OCI-LY7 (cell line): ENCODE data around the gene BCAR3. TPM values are rescaled to one million over a fixed set of nuclear protein-coding genes. Genes with fewer than 3 reads are reported as not detected.
"Not testable (repeated sequence)": the region's sequence is repeated elsewhere in the genome, so short reads cannot be mapped to it uniquely, and the experiment has no call there.

Experiments
- BruUV-seq: library from RNA; stranded (reverse); fragments of 400-500 nt; replicated peaks from 2 replicates; lab custom pipeline; 2021; lab: Mats Ljungman, UMichigan
- CTCF ChIA-PET: fragments of 300-600 bp; sonication (Branson Sonifier 250); formaldehyde crosslinking; loops from one replicate; lab custom pipeline; 2022; ENCODE audit warnings: antibody characterized with exemption; ENCODE audit not compliant: unreplicated experiment; lab: Charles Lee
- POLR2A ChIA-PET: fragments of 300-600 bp; sonication (Branson Sonifier 250); formaldehyde crosslinking; loops from one replicate; lab custom pipeline; 2022; ENCODE audit warnings: antibody characterized with exemption; lab: Charles Lee
- DNase-seq: peaks from one replicate; pipeline ENCODE4 v3.0.0-alpha.2; 2015; ENCODE audit warnings: low spot score
- H2AFZ ChIP-seq: fragments of 200-600 bp; sonication (generic), shearing (Covaris generic); 2 replicates; pipeline ENCODE4 v1.6.1; 2014; ENCODE audit warnings: mild to moderate bottlenecking, antibody characterized with exemption, low read length, moderate library complexity
- H3K27ac ChIP-seq: fragments of 200-600 bp; sonication (generic); 2 replicates; pipeline ENCODE4 v1.5.1; 2014; ENCODE audit warnings: mixed run types, low read depth, mild to moderate bottlenecking, moderate library complexity, low read length, inconsistent platforms; ENCODE audit not compliant: poor library complexity, severe bottlenecking
- H3K36me3 ChIP-seq: fragments of 200-600 bp; sonication (generic); 2 replicates; pipeline ENCODE4 v1.6.1; 2014; ENCODE audit warnings: mild to moderate bottlenecking, antibody characterized with exemption, low read length, moderate library complexity, mixed read lengths; ENCODE audit not compliant: insufficient read depth
- H3K4me1 ChIP-seq: fragments of 200-600 bp; sonication (generic); 2 replicates; pipeline ENCODE4 v1.5.1; 2014; ENCODE audit warnings: mild to moderate bottlenecking, low read length; ENCODE audit not compliant: insufficient read depth, poor library complexity, severe bottlenecking
- H3K4me2 ChIP-seq: fragments of 200-600 bp; sonication (generic); 2 replicates; pipeline ENCODE4 v1.6.1; 2014; ENCODE audit warnings: mild to moderate bottlenecking, low read length
- H3K4me3 ChIP-seq: fragments of 200-600 bp; sonication (generic); 2 replicates; pipeline ENCODE4 v1.5.1; 2014; ENCODE audit warnings: mild to moderate bottlenecking, low read depth, low read length; ENCODE audit not compliant: poor library complexity, severe bottlenecking
- H3K79me2 ChIP-seq: fragments of 200-600 bp; sonication (generic); 2 replicates; pipeline ENCODE4 v1.6.1; 2016; ENCODE audit warnings: low read depth, mild to moderate bottlenecking, low read length, moderate library complexity, mixed read lengths; ENCODE audit not compliant: insufficient read depth
- H3K9me2 ChIP-seq: fragments of 200-600 bp; sonication (generic); 2 replicates; pipeline ENCODE4 v1.6.1; 2016; ENCODE audit warnings: mild to moderate bottlenecking, low read length, mixed read lengths; ENCODE audit not compliant: insufficient read depth
- H3K9me3 ChIP-seq: fragments of 200-600 bp; sonication (generic); 2 replicates; pipeline ENCODE4 v1.6.1; 2014; ENCODE audit warnings: mild to moderate bottlenecking, mixed run types, low read length, mixed read lengths
- H4K20me1 ChIP-seq: fragments of 200-600 bp; sonication (generic); 2 replicates; pipeline ENCODE4 v1.6.1; 2014; ENCODE audit warnings: mild to moderate bottlenecking, antibody characterized with exemption, low read length, moderate library complexity, mixed read lengths; ENCODE audit not compliant: insufficient read depth
- CTCF ChIP-seq: fragments of 200-600 bp; sonication (generic); conservative IDR thresholded peaks from 2 replicates; pipeline ENCODE4 v1.5.1; 2014; ENCODE audit warnings: mild to moderate bottlenecking, antibody characterized with exemption, low read length, moderate library complexity, mixed read lengths
- EZH2phosphoT487 ChIP-seq: fragments of 200-600 bp; sonication (generic); IDR thresholded peaks from 2 replicates; pipeline ENCODE4 v1.6.1; 2018; ENCODE audit warnings: low read depth, borderline replicate concordance, mild to moderate bottlenecking, mixed run types, antibody characterized with exemption, low read length, moderate library complexity, mixed read lengths
- intact Hi-C: fragments of 100-400 bp; cut with micrococcal nuclease; formaldehyde crosslinking; loops from one replicate; pipeline ENCODE4 v1.10.0; 2022; ENCODE audit not compliant: unreplicated experiment
- total RNA-seq, 2 experiments: library from RNA; depleted of rRNA in 1 of 2; stranded (reverse); fragments of >200 nt in 1 of 2; shearing (Covaris generic) in 1 of 2; gene quantifications; 2 replicates each; pipeline ENCODE4 v1.2.3, GENCODE V29; 2014 to 2022

Gene BCAR3
- total RNA-seq, 2 experiments from 2014 or later: 16.3 to 24.2 TPM

- intact Hi-C loops: loop anchor here (5.0 kb wide), 1 partner anchor 254 kb away; no protein-coding TSS in a partner anchor
- Histone ChIP-seq H3K9me2 (no peaks in the 10 kb centered on the region), H3K79me2 (no peaks in the 10 kb centered on the region), H3K4me1 (no peaks in the 10 kb centered on the region), H3K4me2 (no peak overlapping the region), H4K20me1 (no peaks in the 10 kb centered on the region), H3K36me3 (peaks cover 27% of the 10 kb centered on the region), H3K9me3 (no peaks in the 10 kb centered on the region), H2AFZ (no peak overlapping the region), H3K4me3 (no peak overlapping the region), H3K27ac (no peak overlapping the region)
- CTCF ChIA-PET: no interaction called here
- BruUV-seq: no TSS peak
- DNase-seq: no peak
- TF ChIP-seq CTCF (no peak), EZH2phosphoT487 (no peak)
- POLR2A ChIA-PET: interaction anchor here (0.7 kb wide), 1 partner anchor 383 kb away, joined by 3 read pairs; no protein-coding TSS in a partner anchor
Measured at GRCh38 chr1:93556291-93556690, 125.3 kb downstream of the BCAR3 start.

DNA sequence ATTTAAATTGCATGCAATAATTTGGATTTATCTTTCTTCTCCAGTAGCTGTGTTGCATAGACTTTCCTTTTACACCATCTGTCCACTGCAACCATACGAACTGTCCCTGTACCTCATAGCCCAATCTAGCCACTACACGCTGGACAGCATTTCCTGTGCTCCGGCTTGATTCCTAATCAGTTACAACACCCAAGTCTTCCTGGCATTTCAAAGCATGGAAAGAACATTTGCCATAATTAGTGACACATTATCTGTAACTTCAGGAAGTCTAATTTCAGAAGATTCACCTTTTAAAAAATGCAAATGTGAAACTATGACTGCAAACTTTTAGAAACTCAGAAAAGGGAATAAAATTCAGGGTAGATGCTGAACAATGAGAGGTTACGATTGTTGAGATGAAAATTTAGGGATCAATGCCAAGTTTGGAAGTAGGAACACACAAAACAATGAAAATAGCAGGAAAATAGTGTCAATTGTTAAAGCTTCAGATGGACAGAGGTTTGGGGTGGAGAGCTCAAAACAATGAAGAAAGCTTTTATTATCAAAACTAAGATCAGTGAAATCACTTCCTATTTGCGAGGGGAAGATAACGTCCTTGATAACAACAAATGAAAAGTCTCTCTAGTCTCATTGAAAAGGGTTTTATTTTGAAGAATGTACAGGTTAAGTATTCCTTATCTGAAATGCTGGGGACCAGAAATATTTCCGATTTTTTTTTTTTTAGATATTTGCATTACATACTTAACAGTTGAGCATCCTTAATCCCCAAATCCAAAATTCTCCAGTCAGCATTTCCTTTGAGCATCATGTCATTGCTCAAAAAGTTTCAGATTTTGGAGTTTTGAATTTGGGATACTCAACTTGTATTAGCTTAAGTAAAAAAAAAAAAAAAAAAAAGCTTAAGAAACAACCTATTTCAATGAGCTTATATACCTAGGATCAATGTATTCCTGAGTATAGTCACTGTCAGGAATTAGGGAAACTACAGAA lies 126.5 kb downstream of the BCAR3 start:
- H3K9me3 ChIP-seq: no peaks in the 10 kb centered on the region
- POLR2A ChIA-PET: interaction anchor here (0.6 to 1.3 kb wide), 4 partner anchors 14 to 384 kb away, joined by 3 to 6 read pairs (median 3); no protein-coding TSS in a partner anchor
- no peak overlapping the region for H3K4me2 ChIP-seq
- no peak overlapping the region for H3K4me3 ChIP-seq
- no peak overlapping the region for H3K27ac ChIP-seq
- no TSS peak for BruUV-seq
- TF ChIP-seq EZH2phosphoT487 (no peak), CTCF (no peak)
- H3K36me3 ChIP-seq: peaks cover 16% of the 10 kb centered on the region
- CTCF ChIA-PET: interaction anchor here (0.5 kb wide), 1 partner anchor 332 kb away, joined by 3 read pairs; no protein-coding TSS in a partner anchor
- no peaks in the 10 kb centered on the region for H3K4me1 ChIP-seq
- intact Hi-C loops: loop anchor here (5.0 kb wide), 1 partner anchor 253 kb away; no protein-coding TSS in a partner anchor
- no peaks in the 10 kb centered on the region for H3K79me2 ChIP-seq
- no peaks in the 10 kb centered on the region for H4K20me1 ChIP-seq
- H3K9me2 ChIP-seq: no peaks in the 10 kb centered on the region
- no peak for DNase-seq
- no peak overlapping the region for H2AFZ ChIP-seq

GRCh38 chr1:93553886-93554490 lies 127.6 kb downstream of the BCAR3 start:
- H2AFZ ChIP-seq, H3K4me1 ChIP-seq, H3K9me2 ChIP-seq, H3K4me2 ChIP-seq, H3K9me3 ChIP-seq, H3K36me3 ChIP-seq, H3K4me3 ChIP-seq, intact Hi-C loops, H3K27ac ChIP-seq, DNase-seq, POLR2A ChIA-PET, BruUV-seq, CTCF ChIA-PET, H3K79me2 ChIP-seq, H4K20me1 ChIP-seq: not testable (repeated sequence)
